ENCODE results near the gene CACHD1. TPM values are rescaled to one million over a fixed set of nuclear protein-coding genes. Genes with fewer than 3 reads are reported as not detected.

Gene CACHD1
- total RNA-seq, 1 donor from 2014 or later: 4.3 TPM

GRCh38 chr1:64466033-64466432 lies 3.9 kb upstream of the CACHD1 start:
- H3K36me3 ChIP-seq: no peaks in the 10 kb centered on the region
- H3K9me3 ChIP-seq: no peaks in the 10 kb centered on the region
- H3K27me3 ChIP-seq: no peaks in the 10 kb centered on the region
- no peak overlapping the region for H3K27ac ChIP-seq
- peaks cover 0 to 2% of the 10 kb centered on the region in 2 donors for H3K4me1 ChIP-seq
- no peak for TF ChIP-seq CTCF (IDR thresholded peaks at IDR 0.05)
- no peak overlapping the region for H3K4me3 ChIP-seq
- DNase-seq (ENCODE audit: low spot score in 2 of 2): no peak
- intact Hi-C loops (cut with DNase I): no loop called here

GRCh38 chr1:64469116-64469976 lies 583 bp upstream of the CACHD1 start:
- Histone ChIP-seq H3K4me1 (peaks cover 0 to 2% of the 10 kb centered on the region in 2 donors), H3K36me3 (no peaks in the 10 kb centered on the region), H3K4me3 (peak overlapping the region; percentile 82 to 94), H3K27me3 (no peaks in the 10 kb centered on the region), H3K9me3 (no peaks in the 10 kb centered on the region), H3K27ac (peak overlapping the region; percentile 80 to 94)
- TF ChIP-seq CTCF (IDR thresholded peaks at IDR 0.05): no peak
- DNase-seq (ENCODE audit: low spot score in 2 of 2): peak in 1 of 2 donors; percentile 63
- intact Hi-C loops (cut with DNase I): no loop called here

GRCh38 chr1:64470665-64471217 lies 812 bp downstream of the CACHD1 start:
- intact Hi-C loops (cut with DNase I): loop anchor here (5.0 kb wide), 2 partner anchors 67 to 207 kb away; no protein-coding TSS in a partner anchor
- H3K9me3 ChIP-seq: no peaks in the 10 kb centered on the region
- peak overlapping the region; percentile 82 to 94 for H3K4me3 ChIP-seq
- DNase-seq (ENCODE audit: low spot score in 2 of 2): peak in 1 of 2 donors; percentile 67
- H3K27me3 ChIP-seq: no peaks in the 10 kb centered on the region
- H3K36me3 ChIP-seq: no peaks in the 10 kb centered on the region
- TF ChIP-seq CTCF (IDR thresholded peaks at IDR 0.05): no peak
- H3K4me1 ChIP-seq: peaks cover 0 to 7% of the 10 kb centered on the region in 2 donors
- peak overlapping the region; percentile 80 to 94 for H3K27ac ChIP-seq

GRCh38 chr1:64471218-64472039 lies 1.5 kb downstream of the CACHD1 start:
- Histone ChIP-seq H3K9me3 (no peaks in the 10 kb centered on the region), H3K4me1 (peaks cover 0 to 10% of the 10 kb centered on the region in 2 donors), H3K27me3 (no peaks in the 10 kb centered on the region), H3K4me3 (peak overlapping the region; percentile 82 to 94), H3K36me3 (no peaks in the 10 kb centered on the region), H3K27ac (peak overlapping the region; percentile 5 to 12)
- intact Hi-C loops (cut with DNase I): loop anchor here (5.0 kb wide), 2 partner anchors 66 to 206 kb away; no protein-coding TSS in a partner anchor
- DNase-seq (ENCODE audit: low spot score in 2 of 2): peak in 1 of 2 donors; percentile 64
- no peak for TF ChIP-seq CTCF (IDR thresholded peaks at IDR 0.05)

GRCh38 chr1:64472040-64472376 lies 2.1 kb downstream of the CACHD1 start:
- no peak for DNase-seq (ENCODE audit: low spot score in 2 of 2)
- no peaks in the 10 kb centered on the region for H3K9me3 ChIP-seq
- peak overlapping the region; percentile 82 to 94 for H3K4me3 ChIP-seq
- no peaks in the 10 kb centered on the region for H3K27me3 ChIP-seq
- peaks cover 3 to 16% of the 10 kb centered on the region in 2 donors for H3K4me1 ChIP-seq
- H3K27ac ChIP-seq: no peak overlapping the region
- intact Hi-C loops (cut with DNase I): loop anchor here (5.0 kb wide), 2 partner anchors 65 to 205 kb away; no protein-coding TSS in a partner anchor
- TF ChIP-seq CTCF (IDR thresholded peaks at IDR 0.05): no peak
- no peaks in the 10 kb centered on the region for H3K36me3 ChIP-seq

All from ascending aorta (tissue), 2 donors.